Ramos (cell line): Measurements from ENCODE around the gene ZNF653.
"Not testable (repeated sequence)": the region's sequence is repeated elsewhere in the genome, so short reads cannot be mapped to it uniquely, and the experiment has no call there.

Experiments
- in situ Hi-C: fragments of 300-500 bp; cut with MboI; formaldehyde crosslinking; loops from one replicate; pipeline ENCODE4 v1.14.3; 2022; ENCODE audit warnings: low sequenced_read_pairs; ENCODE audit not compliant: unreplicated experiment

ZNF653 gene

DNA sequence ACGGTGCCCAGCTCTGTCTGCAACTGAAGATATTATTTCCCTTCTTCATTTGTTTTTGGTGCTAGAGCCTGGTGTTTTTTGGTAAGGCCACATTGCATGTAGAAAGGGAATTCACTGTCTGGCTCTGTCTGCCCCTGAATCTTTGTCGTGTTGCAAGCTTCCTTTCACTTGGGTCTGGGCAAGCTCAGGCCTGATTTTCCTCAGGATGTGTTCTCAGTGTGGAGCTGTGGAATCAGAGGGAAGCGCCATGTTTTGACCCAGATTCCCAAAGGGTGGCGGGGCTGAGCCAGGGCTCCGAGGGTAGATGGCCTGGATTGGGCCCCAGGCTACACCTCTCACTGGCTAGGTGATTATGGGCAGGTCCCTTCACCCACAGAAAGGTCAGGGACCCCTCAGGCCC, 61.6 kb downstream of the ZNF653 start:
- in situ Hi-C loops: loop anchor here (10.0 kb wide), 1 partner anchor 149 kb away; the partner anchor contains the start of gene TSPAN16

GRCh38 chr19:11437955-11438354, 67.7 kb downstream of the ZNF653 start:
- in situ Hi-C loops: no loop called here

DNA sequence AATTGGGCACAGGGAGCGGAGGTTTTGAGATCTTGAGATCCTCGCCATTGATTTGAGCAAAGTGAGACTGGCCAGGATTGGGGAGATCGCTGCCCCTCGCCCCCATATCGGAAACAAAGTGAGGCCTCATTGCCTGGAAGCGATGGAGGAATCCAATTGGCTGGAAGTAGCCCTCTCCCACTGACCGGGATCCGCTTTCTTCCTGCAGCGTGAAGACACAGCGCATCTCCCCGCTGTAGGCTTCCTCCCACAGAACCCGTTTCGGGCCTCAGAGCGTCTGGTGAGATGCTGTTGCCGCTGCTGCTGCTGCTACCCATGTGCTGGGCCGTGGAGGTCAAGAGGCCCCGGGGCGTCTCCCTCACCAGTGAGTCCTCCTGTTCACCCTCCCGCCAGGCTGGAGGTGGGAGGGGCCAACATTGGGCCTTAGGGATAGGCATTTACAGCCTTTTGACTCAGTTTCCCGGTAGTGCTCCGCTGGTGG, 69.8 kb downstream of the ZNF653 start:
- in situ Hi-C loops: no loop called here

- in situ Hi-C loops: no loop called here
Measured at GRCh38 chr19:11435057-11435832, 70.4 kb downstream of the ZNF653 start, which contains the start of the genes ODAD3 and PRKCSH. TSS of gene ODAD3 (minus strand) at chr19:11435121. CDS start at chr19:11435016, 105 bp downstream. TSS of gene PRKCSH (plus strand) at chr19:11435635. CDS start at chr19:11436118, 483 bp downstream.

DNA sequence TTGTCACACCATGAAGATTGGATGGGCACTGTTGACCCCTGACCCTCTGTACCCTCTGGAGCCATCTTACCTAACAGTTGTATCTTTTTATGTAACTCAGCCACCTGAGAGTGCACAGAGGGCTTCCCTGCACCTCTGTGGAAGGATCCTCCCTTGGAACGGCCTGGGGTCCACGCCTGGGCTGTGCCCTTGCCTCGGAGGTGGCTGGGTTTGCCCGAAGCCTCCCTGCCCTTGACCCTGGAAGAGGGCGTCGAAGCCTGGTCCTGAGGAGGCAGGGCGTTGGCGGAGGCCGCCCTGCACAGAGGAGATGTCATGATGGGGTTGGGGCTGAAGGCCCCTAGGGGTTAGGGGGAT, 71.0 kb downstream of the ZNF653 start:
- in situ Hi-C loops: no loop called here

GRCh38 chr19:11433526-11433925, 72.1 kb downstream of the ZNF653 start:
- in situ Hi-C loops: not testable (repeated sequence)
